MM.1S (cell line): Measurements from ENCODE around the gene ALDH1A3.

Experiments
- EZH2 ChIP-seq: fragments of 300-600 bp; sonication (generic); optimal IDR thresholded peaks from 2 replicates; pipeline ENCODE3; 2017; ENCODE audit warnings: low read depth, mild to moderate bottlenecking, antibody characterized with exemption, low read length, mixed read lengths
- TF ChIP-seq, protein P1 (sequence below): fragments of 300-600 bp; sonication (generic); IDR thresholded peaks from 2 replicates; pipeline ENCODE4 v1.5.1; 2016; ENCODE audit warnings: antibody characterized with exemption, low read length, mixed read lengths

DNA sequence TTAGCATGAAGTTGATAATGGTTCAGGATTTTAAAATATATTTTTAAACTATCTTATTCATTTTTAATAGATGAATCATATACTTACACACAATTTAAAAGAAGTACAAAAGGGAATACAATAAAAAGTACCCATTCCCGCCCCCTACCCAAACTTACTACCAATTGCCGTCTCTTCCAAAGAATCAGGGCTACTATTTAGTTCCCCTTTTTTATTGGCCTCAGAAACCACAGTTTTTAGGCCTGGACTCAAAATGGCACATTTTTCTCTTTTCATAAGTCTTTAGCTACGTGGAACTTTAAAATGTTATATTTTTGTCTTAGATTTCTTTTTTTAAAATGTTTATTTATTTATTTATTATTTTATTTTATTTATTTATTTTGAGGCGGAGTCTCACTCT is 57.5 kb downstream of the ALDH1A3 start:
- no peak for TF ChIP-seq EZH2
- TF ChIP-seq, protein P1, sequence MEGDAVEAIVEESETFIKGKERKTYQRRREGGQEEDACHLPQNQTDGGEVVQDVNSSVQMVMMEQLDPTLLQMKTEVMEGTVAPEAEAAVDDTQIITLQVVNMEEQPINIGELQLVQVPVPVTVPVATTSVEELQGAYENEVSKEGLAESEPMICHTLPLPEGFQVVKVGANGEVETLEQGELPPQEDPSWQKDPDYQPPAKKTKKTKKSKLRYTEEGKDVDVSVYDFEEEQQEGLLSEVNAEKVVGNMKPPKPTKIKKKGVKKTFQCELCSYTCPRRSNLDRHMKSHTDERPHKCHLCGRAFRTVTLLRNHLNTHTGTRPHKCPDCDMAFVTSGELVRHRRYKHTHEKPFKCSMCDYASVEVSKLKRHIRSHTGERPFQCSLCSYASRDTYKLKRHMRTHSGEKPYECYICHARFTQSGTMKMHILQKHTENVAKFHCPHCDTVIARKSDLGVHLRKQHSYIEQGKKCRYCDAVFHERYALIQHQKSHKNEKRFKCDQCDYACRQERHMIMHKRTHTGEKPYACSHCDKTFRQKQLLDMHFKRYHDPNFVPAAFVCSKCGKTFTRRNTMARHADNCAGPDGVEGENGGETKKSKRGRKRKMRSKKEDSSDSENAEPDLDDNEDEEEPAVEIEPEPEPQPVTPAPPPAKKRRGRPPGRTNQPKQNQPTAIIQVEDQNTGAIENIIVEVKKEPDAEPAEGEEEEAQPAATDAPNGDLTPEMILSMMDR: no peak
